ENCODE data around the gene DEGS2.

DNA sequence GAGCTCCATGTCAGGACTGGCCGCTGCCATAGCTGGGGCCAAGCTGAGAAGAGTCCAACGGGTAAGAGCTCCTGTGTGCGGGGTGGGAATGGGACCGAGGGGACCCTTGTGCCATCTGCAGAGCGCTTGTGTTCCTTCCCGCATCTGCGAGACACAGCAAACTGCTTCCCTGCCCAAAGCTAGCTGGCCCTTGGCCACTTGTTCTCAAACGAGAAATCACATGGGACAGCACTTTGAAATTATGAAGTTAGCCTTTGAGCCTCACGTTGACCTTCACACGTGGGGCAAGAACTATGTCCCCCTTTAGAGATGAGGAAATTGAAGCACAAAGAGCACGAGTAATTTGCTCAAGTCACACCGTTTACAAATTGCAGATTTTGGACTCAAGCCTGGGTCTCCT, 30.8 kb downstream of the DEGS2 start:
- TF ChIP-seq RFX5 (IDR thresholded peaks at IDR 0.05; ENCODE audit: low read depth, low read length) (no peak), CBX1 (IDR thresholded peaks at IDR 0.05; ENCODE audit: low read depth) (no peak), NFKB2 (CRISPR knock-in tag; IDR thresholded peaks at IDR 0.05; ENCODE audit: borderline replicate concordance) (no peak), SIN3A (IDR thresholded peaks at IDR 0.05; ENCODE audit: borderline replicate concordance, low read depth, low read length) (no peak), GABPB1 (CRISPR knock-in tag; IDR thresholded peaks at IDR 0.05) (no peak), GTF2F1 (IDR thresholded peaks at IDR 0.05; ENCODE audit: low read length) (no peak), SRF (IDR thresholded peaks at IDR 0.05; ENCODE audit: low read depth, low read length) (no peak), POLR2A (IDR thresholded peaks at IDR 0.05; ENCODE audit: insufficient read depth in 1 of 2, low read depth in 2 of 2, low read length in 2 of 2) (no peak), HMG20A (CRISPR knock-in tag; IDR thresholded peaks at IDR 0.05; ENCODE audit: borderline replicate concordance) (no peak), ZNF274 (CRISPR knock-in tag; IDR thresholded peaks at IDR 0.05) (no peak), TCF7L2 (IDR thresholded peaks at IDR 0.05; ENCODE audit: low read depth, low read length) (no peak), ZSCAN31 (CRISPR knock-in tag; IDR thresholded peaks at IDR 0.05; ENCODE audit: low read depth) (no peak)
- TF ChIP-seq, protein P1, sequence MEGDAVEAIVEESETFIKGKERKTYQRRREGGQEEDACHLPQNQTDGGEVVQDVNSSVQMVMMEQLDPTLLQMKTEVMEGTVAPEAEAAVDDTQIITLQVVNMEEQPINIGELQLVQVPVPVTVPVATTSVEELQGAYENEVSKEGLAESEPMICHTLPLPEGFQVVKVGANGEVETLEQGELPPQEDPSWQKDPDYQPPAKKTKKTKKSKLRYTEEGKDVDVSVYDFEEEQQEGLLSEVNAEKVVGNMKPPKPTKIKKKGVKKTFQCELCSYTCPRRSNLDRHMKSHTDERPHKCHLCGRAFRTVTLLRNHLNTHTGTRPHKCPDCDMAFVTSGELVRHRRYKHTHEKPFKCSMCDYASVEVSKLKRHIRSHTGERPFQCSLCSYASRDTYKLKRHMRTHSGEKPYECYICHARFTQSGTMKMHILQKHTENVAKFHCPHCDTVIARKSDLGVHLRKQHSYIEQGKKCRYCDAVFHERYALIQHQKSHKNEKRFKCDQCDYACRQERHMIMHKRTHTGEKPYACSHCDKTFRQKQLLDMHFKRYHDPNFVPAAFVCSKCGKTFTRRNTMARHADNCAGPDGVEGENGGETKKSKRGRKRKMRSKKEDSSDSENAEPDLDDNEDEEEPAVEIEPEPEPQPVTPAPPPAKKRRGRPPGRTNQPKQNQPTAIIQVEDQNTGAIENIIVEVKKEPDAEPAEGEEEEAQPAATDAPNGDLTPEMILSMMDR (CRISPR knock-in tag; IDR thresholded peaks at IDR 0.05) = no peak

All from HepG2 (cell line).